Measurements from ENCODE around the gene ENOX1.

Gene ENOX1

GRCh38 chr13:43475140-43475539 lies 311.6 kb downstream of the ENOX1 start:
- DNase-seq = no peak

- no peak for DNase-seq
Observed at GRCh38 chr13:43473437-43473836, 313.3 kb downstream of the ENOX1 start.

- DNase-seq = no peak
Observed at GRCh38 chr13:43472980-43473379, 313.8 kb downstream of the ENOX1 start.

DNA sequence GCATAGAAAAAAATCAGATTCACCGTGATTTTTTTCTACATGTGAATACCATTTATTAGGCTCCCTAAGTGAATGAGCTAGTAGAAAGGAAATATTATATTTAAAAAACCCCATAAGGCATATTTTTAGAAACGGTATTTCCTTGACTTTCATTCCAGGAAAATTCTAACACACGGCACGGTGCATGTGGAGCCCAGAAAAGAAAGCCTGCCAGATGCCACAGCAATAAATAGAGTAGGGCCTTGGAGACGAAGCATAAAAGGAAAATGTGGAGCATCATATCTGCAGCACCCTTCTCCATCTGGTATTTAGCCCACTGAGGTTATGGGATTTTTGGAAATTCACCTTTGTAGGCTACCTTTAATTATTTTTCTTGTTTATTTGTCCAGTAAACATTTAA lies 314.4 kb downstream of the ENOX1 start:
- no peak for DNase-seq

DNA sequence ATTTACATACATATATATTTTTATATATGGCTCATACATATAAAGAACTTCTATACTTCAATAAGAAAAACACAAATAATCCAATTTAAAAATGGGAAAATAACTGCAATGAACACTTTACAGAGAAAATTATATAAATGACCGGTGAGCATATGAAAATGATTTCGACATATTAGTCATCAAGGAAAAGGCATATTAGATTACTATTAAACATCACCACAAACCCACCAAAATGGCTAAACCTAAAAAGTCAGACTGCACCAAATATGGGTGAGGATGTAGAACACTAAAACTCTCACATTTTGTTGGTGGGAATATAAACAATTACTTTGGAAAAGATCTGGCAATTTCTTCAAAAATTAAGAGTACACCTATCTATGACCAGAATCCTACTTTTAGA lies 316.2 kb downstream of the ENOX1 start:
- DNase-seq = no peak

DNA sequence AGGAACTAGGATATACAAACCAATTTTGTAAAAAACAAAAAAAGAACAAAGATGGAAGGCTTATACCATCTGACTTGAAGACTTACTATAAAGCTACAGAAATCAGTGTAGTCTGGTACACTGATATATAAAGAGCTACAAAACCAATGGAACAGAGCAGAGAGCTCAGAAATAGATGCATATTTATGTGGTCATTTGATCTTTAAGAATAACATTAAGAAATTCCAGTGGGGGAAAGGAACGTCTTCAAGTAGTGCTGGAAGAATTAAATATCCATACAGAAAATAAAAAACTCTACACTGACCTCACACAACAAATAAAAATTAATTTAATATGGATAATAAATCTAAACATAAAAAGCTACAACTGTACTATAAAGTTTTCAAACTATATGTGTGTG lies 317.0 kb downstream of the ENOX1 start:
- DNase-seq = no peak

DNA sequence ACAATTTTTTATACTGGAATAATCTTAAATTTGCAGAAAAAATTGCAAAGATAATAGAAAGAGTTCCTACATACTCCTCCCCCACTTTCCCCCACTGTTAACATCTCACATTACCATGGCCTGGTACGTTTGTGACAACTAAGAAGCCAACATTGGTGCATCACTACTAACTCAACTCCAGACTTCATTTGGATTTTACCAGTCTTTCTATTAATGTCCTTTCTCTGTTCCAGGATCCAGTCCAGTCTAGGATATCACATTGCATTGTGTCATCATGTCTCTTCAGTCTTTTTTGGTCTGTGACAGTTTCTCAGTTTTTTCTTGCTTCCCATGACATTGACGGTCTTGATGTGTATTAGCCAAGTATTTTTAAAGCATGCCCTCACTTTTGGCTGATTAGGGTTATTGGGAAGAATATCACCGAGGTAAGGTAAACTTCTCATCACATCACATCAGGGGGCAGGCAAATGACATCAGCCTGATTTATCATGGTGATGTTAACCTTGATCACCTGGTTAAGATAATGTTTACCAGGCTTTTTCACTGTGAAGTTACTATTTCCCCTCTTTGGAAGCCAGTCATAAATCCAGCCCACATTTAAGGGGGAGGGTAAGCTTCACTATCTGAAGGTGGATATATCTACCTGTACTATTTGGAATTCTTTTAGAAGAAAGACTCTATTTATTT lies 322.1 kb downstream of the ENOX1 start:
- no peak for DNase-seq

- DNase-seq = no peak
Observed at GRCh38 chr13:43448605-43449336, 338.0 kb downstream of the ENOX1 start.

GRCh38 chr13:43446126-43446525 lies 340.6 kb downstream of the ENOX1 start:
- no peak for DNase-seq

DNA sequence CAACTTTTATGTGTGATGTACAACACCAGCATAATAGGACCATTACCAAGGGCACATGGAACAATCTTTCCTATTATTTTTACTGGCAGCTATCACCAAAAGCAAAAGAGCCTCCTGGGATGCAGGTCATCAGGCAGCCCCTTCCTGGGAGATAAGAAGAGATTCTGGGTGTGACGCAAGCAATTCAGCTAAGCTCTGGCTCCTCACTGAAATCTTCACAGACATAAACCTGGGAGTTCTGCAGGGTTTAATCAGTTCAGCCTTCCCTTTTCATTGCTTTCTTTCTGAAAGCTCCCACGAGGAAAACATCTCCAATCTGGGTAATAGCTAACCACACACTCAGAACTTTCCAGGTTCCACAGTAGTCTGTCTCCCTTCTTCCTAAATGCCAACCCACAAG lies 341.1 kb downstream of the ENOX1 start:
- no peak for DNase-seq

GRCh38 chr13:43444081-43444480 lies 342.7 kb downstream of the ENOX1 start:
- DNase-seq = no peak

- no peak for DNase-seq
Observed at GRCh38 chr13:43441899-43442499, 344.8 kb downstream of the ENOX1 start.

DNA sequence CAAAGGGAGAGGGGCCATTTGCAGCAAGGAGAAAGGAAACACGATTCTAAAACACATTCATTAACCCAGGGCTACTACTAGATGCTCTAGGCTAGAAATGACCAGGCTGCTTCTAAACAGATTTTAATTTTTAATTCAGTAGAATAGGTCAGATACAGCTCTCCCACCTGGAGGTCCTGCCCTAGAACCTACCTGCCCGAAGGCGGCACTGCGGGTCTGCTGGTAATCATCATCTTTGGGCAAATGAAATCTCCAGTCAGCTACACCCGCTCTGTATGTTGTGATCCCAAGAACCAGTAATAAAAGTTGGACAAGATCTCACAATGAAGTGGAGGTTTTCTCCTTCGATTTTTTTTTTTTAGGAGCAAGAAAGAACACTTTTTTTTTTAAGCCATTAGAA lies 345.3 kb downstream of the ENOX1 start:
- no peak for DNase-seq

DNA sequence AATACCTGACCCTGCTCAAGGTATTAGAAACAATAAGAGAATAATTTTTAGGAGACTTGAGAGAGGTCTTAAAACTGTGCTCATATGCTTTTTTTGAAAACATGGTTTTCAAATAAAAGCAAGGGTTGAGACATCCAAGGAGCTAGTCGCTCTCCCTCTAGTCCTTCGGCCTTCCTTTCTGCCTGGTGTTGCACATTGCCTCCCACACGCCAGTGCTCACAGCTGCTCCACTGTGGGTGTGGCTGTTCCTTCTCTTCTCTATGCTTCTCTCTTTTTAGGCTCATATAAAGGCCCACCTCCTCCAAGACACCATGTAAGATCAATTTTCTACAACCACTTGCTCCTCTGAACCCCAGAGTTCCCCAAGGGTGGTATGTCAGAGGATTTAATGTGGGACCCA lies 352.6 kb downstream of the ENOX1 start:
- no peak for DNase-seq

DNA sequence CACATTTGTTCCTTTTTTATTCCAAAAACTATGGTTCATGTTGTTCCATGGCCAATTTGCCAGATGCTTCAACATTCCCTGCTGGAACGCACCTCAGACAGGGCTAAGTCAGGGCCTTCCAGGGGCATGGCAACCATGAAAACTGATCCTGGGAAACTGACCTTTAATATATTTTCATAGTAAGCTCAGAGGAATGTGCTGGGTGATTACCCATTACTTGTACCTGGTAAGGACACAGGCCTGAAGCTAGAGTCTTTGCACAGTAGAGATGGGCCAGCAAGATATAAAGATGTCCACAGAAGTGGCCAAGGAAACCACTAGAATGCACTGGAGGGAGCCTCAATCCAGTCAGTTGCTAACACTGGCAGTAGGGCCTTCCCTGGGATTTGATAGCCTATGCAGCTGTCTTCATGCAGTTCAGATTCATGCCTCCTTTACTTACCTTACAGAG lies 353.1 kb downstream of the ENOX1 start:
- no peak for DNase-seq

DNA sequence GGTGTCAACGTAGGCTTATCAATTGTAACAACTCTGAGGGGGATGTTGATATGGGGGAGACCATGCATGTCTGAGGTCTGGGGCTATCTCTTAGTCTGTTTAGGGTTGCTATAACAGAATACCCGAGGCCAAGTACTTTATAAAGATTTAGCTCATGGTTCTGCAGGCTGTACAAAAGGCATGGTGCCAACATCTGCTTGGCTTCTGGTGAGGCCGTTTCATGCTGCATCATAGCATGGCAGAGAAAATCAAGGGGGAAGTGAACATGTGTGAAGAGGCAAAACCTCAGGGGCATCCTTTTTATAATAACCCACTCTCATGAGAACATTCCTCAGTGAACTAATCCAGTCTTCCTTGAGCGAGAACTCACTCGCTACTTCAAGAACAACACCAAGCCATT lies 353.8 kb downstream of the ENOX1 start:
- no peak for DNase-seq

GRCh38 chr13:43431841-43432240 lies 354.9 kb downstream of the ENOX1 start:
- DNase-seq = no peak

DNA sequence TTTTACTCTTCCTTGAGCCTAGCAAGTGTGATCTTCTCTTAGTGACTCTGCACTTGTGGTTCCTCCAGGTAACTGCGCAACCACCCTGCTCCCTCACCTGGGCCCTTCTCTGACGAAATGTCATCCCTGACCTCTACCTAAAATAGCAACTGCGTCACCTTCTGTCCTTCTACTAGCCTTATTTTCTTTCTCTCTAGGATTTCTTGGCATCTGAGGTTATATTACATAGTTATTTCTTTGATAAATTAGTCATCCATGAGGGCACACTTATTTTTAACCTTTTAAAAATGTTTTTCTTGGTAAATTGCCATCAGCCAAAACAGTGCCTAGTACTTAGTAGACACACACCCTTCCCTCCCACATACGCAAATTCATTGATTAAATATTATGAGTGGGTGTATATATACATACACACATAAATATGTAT lies 355.5 kb downstream of the ENOX1 start:
- no peak for DNase-seq

- DNase-seq = no peak
Observed at GRCh38 chr13:43428545-43429296, 358.1 kb downstream of the ENOX1 start.

- DNase-seq = no peak
Observed at GRCh38 chr13:43426355-43426754, 360.4 kb downstream of the ENOX1 start.

GRCh38 chr13:43425234-43425633 lies 361.5 kb downstream of the ENOX1 start:
- no peak for DNase-seq

DNA sequence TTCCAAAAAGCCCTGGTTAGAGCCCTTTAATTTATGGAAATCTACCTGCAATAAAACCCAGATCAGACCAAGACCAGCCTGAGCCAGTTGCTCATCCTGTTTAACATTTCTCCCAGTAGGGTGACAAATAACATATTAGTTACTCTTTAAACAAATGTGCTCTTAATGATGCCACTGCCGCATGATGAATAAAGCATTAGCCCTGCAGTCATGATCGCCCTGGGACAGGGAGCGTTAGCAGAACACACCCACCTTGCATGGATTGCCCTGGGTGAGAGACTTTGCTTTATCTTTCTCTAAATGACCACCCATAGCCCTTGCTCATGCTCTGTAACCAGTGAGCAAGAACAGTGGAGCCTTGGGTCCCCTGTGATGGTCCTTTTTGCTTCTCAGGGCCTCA lies 362.4 kb downstream of the ENOX1 start:
- DNase-seq = no peak

GRCh38 chr13:43422116-43422515 lies 364.7 kb downstream of the ENOX1 start:
- DNase-seq = no peak
